Mammary epithelial cell (primary cell): Measurements from ENCODE around the gene RAMP2.

Experiments
- EZH2 ChIP-seq: IDR thresholded peaks from 2 replicates; pipeline ENCODE4 v1.6.1; 2012; ENCODE audit warnings: low read length, inconsistent platforms, borderline replicate concordance
- TF ChIP-seq, protein P1 (sequence below), 2 donors: IDR thresholded peaks in 1 of 2; conservative IDR thresholded peaks in 1 of 2; 2 replicates each; pipeline ENCODE4 v1.5.1; 2011 to 2012; ENCODE audit warnings: inconsistent platforms in 2 of 2, low read length in 2 of 2, mild to moderate bottlenecking in 2 of 2, control low read depth in 1 of 2, low read depth in 1 of 2; ENCODE audit not compliant: insufficient read depth in 1 of 2; ENCODE audit errors: extremely low read depth in 1 of 2

DNA sequence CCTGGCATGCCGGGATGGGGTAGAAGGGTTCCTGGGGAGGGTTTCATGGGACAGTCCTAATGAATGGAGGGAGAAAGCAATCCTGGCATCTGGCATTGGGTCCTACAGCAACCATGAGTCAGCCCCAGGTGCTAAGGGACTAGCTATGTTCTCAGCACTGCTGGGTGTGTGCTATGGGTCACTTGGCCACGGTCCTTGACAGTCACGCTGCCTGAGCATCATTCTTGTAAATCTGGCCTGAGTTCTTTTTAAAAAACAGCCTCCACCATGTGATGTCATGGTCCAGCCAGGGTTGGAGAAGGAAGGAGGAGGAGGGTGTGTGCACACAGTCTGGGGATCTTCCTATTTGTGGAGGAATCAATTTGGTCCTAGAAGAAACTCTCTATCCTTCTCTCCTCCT is 6.2 kb upstream of the RAMP2 start:
- TF ChIP-seq, protein P1, sequence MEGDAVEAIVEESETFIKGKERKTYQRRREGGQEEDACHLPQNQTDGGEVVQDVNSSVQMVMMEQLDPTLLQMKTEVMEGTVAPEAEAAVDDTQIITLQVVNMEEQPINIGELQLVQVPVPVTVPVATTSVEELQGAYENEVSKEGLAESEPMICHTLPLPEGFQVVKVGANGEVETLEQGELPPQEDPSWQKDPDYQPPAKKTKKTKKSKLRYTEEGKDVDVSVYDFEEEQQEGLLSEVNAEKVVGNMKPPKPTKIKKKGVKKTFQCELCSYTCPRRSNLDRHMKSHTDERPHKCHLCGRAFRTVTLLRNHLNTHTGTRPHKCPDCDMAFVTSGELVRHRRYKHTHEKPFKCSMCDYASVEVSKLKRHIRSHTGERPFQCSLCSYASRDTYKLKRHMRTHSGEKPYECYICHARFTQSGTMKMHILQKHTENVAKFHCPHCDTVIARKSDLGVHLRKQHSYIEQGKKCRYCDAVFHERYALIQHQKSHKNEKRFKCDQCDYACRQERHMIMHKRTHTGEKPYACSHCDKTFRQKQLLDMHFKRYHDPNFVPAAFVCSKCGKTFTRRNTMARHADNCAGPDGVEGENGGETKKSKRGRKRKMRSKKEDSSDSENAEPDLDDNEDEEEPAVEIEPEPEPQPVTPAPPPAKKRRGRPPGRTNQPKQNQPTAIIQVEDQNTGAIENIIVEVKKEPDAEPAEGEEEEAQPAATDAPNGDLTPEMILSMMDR (conservative IDR thresholded peaks at IDR 0.05 in 1 of 2, IDR thresholded peaks at IDR 0.05 in 1 of 2; ENCODE audit: extremely low read depth in 1 of 2, insufficient read depth in 1 of 2, low read depth in 1 of 2, low read length in 2 of 2): no peak
- TF ChIP-seq EZH2: no peak
